ENCODE results near the gene ELAPOR1.

DNA sequence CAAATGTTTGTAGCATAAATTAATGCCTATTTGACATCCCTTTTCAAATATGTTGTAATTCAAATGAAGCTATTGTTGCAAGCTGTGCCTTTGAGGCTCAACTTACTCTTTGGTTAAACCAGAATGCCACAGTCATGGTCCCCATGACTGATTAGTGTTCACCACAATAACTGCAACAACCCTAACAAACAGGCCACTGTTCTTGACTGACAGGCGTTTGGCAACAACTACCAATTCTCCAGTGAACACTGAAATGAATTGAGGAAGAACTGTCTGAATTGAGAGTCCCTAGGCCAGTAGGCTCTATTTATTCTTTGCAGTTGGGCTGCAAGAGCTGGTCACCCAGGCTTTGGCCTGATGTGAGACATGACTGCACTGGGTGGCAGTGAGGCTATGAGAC, 30.0 kb upstream of the ELAPOR1 start:
- TF ChIP-seq CTCF (IDR thresholded peaks at IDR 0.05; ENCODE audit: low read depth, low read length, missing input control) (no peak), YY1 (IDR thresholded peaks at IDR 0.05) (no peak), HNF4A (conservative IDR thresholded peaks at IDR 0.05) (no peak)

All from liver (tissue), 3 donors.